ENCODE data around the gene CCDC81. TPM values are rescaled to one million over a fixed set of nuclear protein-coding genes. Genes with fewer than 3 reads are reported as not detected.
"Not testable (repeated sequence)": the region's sequence is repeated elsewhere in the genome, so short reads cannot be mapped to it uniquely, and the experiment has no call there.

CCDC81 gene
- 1 to 10 TPM in 4 of 10 donors, under 1 TPM in 6; 0.42 to 1.6 (median 0.83) TPM for polyA plus RNA-seq (ENCODE audit: insufficient read length in 10 of 10)
- long read RNA-seq, donor 1, result 0 reads
- long read RNA-seq, donor 2, result 0 reads
- long read RNA-seq, donor 3, result 0 reads
- long read RNA-seq, donor 4, result 0 reads
- long read RNA-seq, donor 5, result 0 reads
- long read RNA-seq, donor 6, result 0 reads
- long read RNA-seq, donor 7, result 0 reads
- long read RNA-seq, donor 8, result 0 reads
- long read RNA-seq, donor 9, result 0 reads

- peak in 2 of 3 donors; percentile 25 to 63 for DNase-seq
These were observed at the start of gene CCDC81 for GRCh38 chr11:86374586-86374985. Gene CCDC81, plus strand, starts transcription at chr11:86374887. Its CDS starts 277 bp downstream, at chr11:86375164.

DNA sequence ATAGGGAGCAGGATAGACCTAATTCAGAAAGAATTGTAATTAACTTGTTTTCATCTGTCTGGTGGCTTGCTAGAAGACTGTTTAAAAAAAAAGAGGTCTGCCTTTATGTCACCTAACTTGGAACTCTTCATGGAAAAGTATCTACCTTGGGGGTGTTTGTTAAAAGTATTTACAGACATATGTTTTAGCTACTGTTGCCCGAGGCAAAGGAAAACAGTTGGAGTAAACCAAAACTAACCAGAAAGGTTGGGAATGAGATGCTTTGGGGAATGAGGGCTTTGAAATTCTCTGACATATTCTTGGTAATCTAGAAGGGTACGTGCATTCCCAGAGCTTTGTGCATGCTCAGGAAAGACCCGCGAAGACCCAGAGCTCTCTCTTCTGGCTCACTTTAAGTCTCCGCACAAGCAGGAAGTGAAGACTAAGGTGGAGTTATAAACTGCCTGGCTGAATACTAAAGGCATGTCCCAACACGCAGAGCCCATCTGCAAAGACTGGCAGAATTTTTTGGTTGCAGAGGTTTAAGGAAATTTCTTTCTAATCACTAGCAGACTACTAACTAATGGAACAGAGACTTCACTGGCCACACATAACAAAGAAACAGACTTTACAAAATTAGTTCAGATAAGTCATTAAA, 39.4 kb upstream of the CCDC81 start:
- no peak for DNase-seq

GRCh38 chr11:86337227-86337626, 37.5 kb upstream of the CCDC81 start:
- no peak for DNase-seq

GRCh38 chr11:86341382-86341781, 33.3 kb upstream of the CCDC81 start:
- no peak for DNase-seq

GRCh38 chr11:86346513-86346912, 28.2 kb upstream of the CCDC81 start:
- DNase-seq, result no peak

DNA sequence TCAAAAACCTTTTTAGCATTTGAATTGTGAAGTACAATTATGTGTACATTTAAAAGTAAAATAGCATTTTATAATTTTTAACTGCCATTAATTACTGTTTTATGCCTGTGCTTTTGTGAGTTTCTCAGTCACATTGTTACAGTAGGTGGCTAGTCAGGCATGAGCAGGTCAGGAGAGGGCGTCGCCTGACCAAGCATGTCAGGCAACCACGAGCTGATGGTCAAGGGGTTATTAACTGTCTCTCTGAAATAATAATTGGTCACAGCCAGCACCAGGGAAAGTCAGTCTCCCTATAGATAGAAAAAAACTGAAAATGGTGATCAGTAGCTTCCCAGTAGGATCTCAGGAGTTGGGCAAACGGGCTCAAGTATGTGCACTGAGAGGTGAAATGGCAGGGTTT, 19.4 kb upstream of the CCDC81 start:
- no peak for DNase-seq

GRCh38 chr11:86357412-86357811, 17.3 kb upstream of the CCDC81 start:
- not testable (repeated sequence) for DNase-seq

DNA sequence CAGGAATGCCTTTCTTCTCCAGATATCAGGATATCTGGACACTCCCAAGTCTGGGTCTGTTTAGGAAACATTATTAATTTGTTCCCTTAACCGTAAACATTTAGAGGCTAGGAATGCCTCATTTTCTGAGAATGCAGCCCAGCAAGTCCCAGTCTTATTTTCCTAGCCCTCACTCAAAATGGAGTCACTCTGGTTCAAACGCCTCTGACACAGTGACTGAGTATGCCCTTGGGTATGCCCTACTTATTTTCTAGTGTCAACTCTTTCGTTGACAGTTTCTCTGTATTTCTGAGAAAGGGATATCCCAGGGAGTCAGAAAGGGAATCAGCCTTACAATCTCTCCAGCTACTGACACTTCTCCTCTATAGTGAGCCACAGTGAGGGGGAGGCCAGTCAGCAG, 16.0 kb upstream of the CCDC81 start:
- no peak for DNase-seq

DNA sequence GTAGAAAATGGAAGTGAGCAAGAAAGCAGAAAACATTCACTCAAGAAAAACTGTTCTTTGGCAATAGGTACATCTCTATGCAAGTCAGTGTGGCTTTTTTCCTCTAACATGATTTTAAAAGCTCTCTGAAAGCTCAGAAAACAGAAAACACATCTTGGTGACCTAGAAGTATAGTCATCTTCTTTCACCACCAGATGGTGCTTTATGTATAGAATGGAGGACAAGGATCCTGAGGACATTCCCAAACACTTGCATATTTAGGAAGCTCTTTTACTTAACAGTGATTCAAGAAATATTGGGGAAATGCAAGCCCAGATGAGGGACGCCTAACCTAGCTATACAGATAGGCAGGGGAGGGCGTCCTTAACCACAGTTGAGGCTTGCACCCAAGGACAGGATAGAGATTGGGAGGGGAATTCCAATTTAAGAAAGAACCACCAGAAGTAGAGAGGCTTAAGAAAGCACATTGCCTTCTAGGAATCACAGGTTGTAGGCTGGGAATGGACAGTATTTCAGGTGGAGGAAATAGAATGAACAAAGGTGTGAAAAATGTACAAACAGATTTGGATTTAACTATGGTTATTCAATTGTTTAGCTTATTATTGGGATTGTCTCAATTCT, 13.8 kb upstream of the CCDC81 start:
- peak; percentile 34 to 66 (median 38) for DNase-seq

DNA sequence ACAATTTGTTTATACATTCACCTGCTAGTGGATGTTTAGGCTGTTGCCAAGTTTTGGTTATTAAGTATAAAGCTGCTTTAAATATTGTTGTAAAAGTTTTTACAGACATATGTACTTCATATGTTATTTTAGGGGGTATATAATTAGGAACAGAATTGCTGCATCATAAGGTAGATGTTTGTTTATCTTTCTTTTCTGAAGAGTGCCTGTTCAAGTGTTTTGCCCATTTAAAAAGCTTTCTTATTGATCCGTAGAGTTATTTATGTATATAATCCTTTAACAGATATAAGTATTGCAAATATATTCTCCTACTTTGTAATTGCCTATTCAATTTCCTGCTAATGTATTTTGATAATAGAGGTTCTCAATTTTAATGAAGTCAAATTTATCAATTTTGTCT, 11.3 kb upstream of the CCDC81 start:
- no peak for DNase-seq

DNA sequence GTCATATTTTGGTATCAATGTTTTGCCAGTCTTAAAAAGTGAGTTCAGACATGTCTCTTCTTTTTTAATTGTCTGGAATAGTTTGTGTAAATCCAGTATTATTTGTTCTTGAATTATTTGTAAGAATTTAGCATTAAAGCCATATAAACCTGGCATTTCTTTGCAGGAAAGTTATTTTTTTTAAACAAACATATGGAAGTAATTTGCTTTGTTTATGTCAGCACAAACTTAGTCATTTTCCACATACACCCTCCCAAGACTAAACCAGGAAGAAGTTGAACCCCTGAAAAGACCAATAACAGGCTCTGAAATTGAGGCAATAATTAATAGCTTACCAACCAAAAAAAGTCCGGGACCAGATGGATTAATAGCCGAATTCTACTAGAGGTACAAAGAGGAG, 9.1 kb upstream of the CCDC81 start:
- DNase-seq, result peak in 2 of 3 donors; percentile 14 to 43

DNA sequence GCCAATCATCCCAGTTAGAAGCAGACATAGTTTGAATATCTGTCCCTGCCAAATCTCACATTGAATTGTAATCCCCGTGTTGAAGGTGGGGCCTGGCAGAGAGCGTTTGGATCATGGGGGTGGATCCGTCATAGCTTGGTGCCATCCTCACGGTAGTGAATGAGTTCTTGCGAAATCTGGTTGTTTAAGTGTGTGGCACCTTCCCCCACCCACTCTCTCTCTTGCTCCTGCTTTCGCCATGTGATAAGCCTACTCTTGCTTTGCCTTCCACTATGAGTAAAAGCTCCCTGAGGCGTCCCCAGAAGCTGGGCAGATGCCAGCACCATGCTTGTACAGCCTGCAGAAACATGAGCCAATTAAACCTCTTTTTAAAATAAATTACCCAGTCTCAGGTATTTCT, 5.0 kb upstream of the CCDC81 start:
- DNase-seq, result no peak

- no peak for DNase-seq
These were observed 4.5 kb upstream of the CCDC81 start for GRCh38 chr11:86370171-86370570.

- peak in 1 of 3 donors; percentile 33 for DNase-seq
These were observed 3.6 kb upstream of the CCDC81 start for GRCh38 chr11:86370922-86371594.

DNA sequence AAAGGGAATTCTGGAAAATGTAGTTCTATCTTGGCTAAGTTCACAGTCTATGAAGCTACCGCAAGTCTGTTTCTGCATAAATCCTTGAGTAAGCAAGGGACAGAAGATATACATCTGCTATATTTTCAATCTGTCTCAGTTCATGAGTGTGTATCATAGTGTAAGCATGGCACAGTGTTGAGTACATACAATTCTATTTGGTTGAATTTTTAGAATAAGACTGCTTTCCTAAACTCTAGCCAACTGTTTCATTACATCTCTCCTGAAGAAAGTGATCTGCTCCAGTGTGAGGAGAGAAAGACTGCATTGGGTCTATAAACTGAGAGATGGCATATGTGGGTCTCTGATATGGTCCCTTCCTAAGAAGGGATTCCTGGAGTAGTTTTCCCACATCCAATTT, 2.6 kb upstream of the CCDC81 start:
- DNase-seq, result no peak

GRCh38 chr11:86372586-86372985, 2.1 kb upstream of the CCDC81 start:
- no peak for DNase-seq

GRCh38 chr11:86374069-86374468, 618 bp upstream of the CCDC81 start:
- DNase-seq, result no peak

DNA sequence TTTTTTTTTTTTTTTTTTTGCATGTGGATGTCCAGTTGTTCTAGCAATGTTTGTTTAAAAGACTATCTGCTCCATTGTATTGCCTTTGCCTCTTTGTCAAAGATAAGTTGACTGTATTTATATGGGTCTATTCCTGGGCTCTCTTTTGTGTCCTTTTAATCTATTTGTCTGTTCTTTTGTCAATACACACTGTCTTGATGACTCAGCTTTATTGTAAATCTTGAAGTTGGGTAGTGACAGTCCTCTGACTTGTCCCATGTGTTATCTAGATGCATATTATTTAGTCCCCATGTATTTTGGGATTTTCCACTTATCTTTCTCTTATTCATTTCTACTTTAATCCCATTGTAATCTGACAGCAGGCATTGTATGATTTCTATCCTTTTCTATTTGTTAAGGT, 3.3 kb downstream of the CCDC81 start:
- no peak for DNase-seq

GRCh38 chr11:86380295-86381059, 5.8 kb downstream of the CCDC81 start:
- no peak for DNase-seq

GRCh38 chr11:86383041-86383955, 8.6 kb downstream of the CCDC81 start:
- DNase-seq, result peak; percentile 34 to 73 (median 38)

DNA sequence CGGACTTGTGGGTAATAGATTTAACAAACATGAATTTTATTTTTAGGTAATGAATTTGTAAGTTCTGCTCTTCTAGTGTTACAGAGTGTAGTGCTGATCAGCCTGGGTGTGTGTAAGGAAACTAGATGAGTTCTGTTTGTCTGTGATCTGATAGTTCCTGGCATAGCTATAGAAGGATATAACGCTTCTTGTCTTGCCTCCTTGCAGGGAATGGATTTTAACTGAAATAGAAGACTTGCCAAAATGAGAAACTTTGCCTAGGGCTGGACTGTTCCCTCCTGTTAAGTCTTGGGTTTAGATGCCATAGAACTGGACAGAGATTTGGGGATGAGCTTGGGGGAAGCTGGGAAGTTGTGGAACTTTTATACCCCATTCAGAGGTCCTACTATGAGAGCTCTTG, 11.6 kb downstream of the CCDC81 start:
- peak in 1 of 3 donors; percentile 23 for DNase-seq

All from muscle of back (tissue), 13 donors.